ENCODE data around the gene PRIM1.

The PRIM1 gene

GRCh38 chr12:56766535-56766934 is 14.4 kb upstream of the PRIM1 start:
- H3K79me2 ChIP-seq (ENCODE audit: insufficient read depth, low read length), result no peaks in the 10 kb centered on the region
- H3K4me1 ChIP-seq (ENCODE audit: insufficient read depth, low read length, poor library complexity, severe bottlenecking), result no peaks in the 10 kb centered on the region
- no peak overlapping the region for H3K4me3 ChIP-seq (ENCODE audit: low read length, poor library complexity, severe bottlenecking)
- H3K4me2 ChIP-seq (ENCODE audit: low read depth, low read length, poor library complexity, severe bottlenecking), result no peak overlapping the region
- no peaks in the 10 kb centered on the region for H4K20me1 ChIP-seq (ENCODE audit: insufficient read depth, low read length, poor library complexity, severe bottlenecking)
- no peaks in the 10 kb centered on the region for H3K9me2 ChIP-seq (replicated peaks; ENCODE audit: low read depth, low read length)
- no peak overlapping the region for H3K9ac ChIP-seq (ENCODE audit: low read depth, low read length, poor library complexity, severe bottlenecking)
- H3F3A ChIP-seq (ENCODE audit: low read depth), result no peaks in the 10 kb centered on the region
- no peaks in the 10 kb centered on the region for H3K36me3 ChIP-seq (ENCODE audit: insufficient read depth, low read length)
- no peaks in the 10 kb centered on the region for H3K27me3 ChIP-seq (ENCODE audit: insufficient read depth, low read length, poor library complexity, severe bottlenecking)
- H2AFZ ChIP-seq (ENCODE audit: low read length), result no peak overlapping the region
- no peaks in the 10 kb centered on the region for H3K9me3 ChIP-seq (ENCODE audit: insufficient read depth, low read depth, low read length)
- TF ChIP-seq EZH2phosphoT487 (IDR thresholded peaks at IDR 0.05; ENCODE audit: borderline replicate concordance) (no peak), CTCF (conservative IDR thresholded peaks at IDR 0.05; ENCODE audit: low read length) (no peak)

- H4K20me1 ChIP-seq (ENCODE audit: insufficient read depth, low read length, poor library complexity, severe bottlenecking), result no peaks in the 10 kb centered on the region
- no peaks in the 10 kb centered on the region for H3K4me1 ChIP-seq (ENCODE audit: insufficient read depth, low read length, poor library complexity, severe bottlenecking)
- no peak overlapping the region for H3K4me3 ChIP-seq (ENCODE audit: low read length, poor library complexity, severe bottlenecking)
- no peaks in the 10 kb centered on the region for H3K9me3 ChIP-seq (ENCODE audit: insufficient read depth, low read depth, low read length)
- no peak overlapping the region for H2AFZ ChIP-seq (ENCODE audit: low read length)
- no peaks in the 10 kb centered on the region for H3K36me3 ChIP-seq (ENCODE audit: insufficient read depth, low read length)
- no peaks in the 10 kb centered on the region for H3K27me3 ChIP-seq (ENCODE audit: insufficient read depth, low read length, poor library complexity, severe bottlenecking)
- H3K4me2 ChIP-seq (ENCODE audit: low read depth, low read length, poor library complexity, severe bottlenecking), result no peak overlapping the region
- H3F3A ChIP-seq (ENCODE audit: low read depth), result no peaks in the 10 kb centered on the region
- H3K9ac ChIP-seq (ENCODE audit: low read depth, low read length, poor library complexity, severe bottlenecking), result no peak overlapping the region
- TF ChIP-seq CTCF (conservative IDR thresholded peaks at IDR 0.05; ENCODE audit: low read length) (no peak), EZH2phosphoT487 (IDR thresholded peaks at IDR 0.05; ENCODE audit: borderline replicate concordance) (no peak)
- H3K9me2 ChIP-seq (replicated peaks; ENCODE audit: low read depth, low read length), result no peaks in the 10 kb centered on the region
- H3K79me2 ChIP-seq (ENCODE audit: insufficient read depth, low read length), result no peaks in the 10 kb centered on the region
Measured at GRCh38 chr12:56763753-56764657, 11.9 kb upstream of the PRIM1 start.

- H4K20me1 ChIP-seq (ENCODE audit: insufficient read depth, low read length, poor library complexity, severe bottlenecking), result no peaks in the 10 kb centered on the region
- no peak overlapping the region for H2AFZ ChIP-seq (ENCODE audit: low read length)
- no peaks in the 10 kb centered on the region for H3K9me2 ChIP-seq (replicated peaks; ENCODE audit: low read depth, low read length)
- no peak for TF ChIP-seq EZH2phosphoT487 (IDR thresholded peaks at IDR 0.05; ENCODE audit: borderline replicate concordance)
- no peaks in the 10 kb centered on the region for H3F3A ChIP-seq (ENCODE audit: low read depth)
- H3K27me3 ChIP-seq (ENCODE audit: insufficient read depth, low read length, poor library complexity, severe bottlenecking), result no peaks in the 10 kb centered on the region
- H3K79me2 ChIP-seq (ENCODE audit: insufficient read depth, low read length), result no peaks in the 10 kb centered on the region
- no peaks in the 10 kb centered on the region for H3K4me1 ChIP-seq (ENCODE audit: insufficient read depth, low read length, poor library complexity, severe bottlenecking)
- H3K9ac ChIP-seq (ENCODE audit: low read depth, low read length, poor library complexity, severe bottlenecking), result no peak overlapping the region
- no peaks in the 10 kb centered on the region for H3K9me3 ChIP-seq (ENCODE audit: insufficient read depth, low read depth, low read length)
- H3K4me3 ChIP-seq (ENCODE audit: low read length, poor library complexity, severe bottlenecking), result no peak overlapping the region
- no peak overlapping the region for H3K4me2 ChIP-seq (ENCODE audit: low read depth, low read length, poor library complexity, severe bottlenecking)
- H3K36me3 ChIP-seq (ENCODE audit: insufficient read depth, low read length), result no peaks in the 10 kb centered on the region
Measured at GRCh38 chr12:56761812-56762211, 9.7 kb upstream of the PRIM1 start.
